ENCODE results near the gene EXOG. TPM values are rescaled to one million over a fixed set of nuclear protein-coding genes. Genes with fewer than 3 reads are reported as not detected.

EXOG gene
- total RNA-seq, 1 experiment from 2014 or later = 13.7 TPM

DNA sequence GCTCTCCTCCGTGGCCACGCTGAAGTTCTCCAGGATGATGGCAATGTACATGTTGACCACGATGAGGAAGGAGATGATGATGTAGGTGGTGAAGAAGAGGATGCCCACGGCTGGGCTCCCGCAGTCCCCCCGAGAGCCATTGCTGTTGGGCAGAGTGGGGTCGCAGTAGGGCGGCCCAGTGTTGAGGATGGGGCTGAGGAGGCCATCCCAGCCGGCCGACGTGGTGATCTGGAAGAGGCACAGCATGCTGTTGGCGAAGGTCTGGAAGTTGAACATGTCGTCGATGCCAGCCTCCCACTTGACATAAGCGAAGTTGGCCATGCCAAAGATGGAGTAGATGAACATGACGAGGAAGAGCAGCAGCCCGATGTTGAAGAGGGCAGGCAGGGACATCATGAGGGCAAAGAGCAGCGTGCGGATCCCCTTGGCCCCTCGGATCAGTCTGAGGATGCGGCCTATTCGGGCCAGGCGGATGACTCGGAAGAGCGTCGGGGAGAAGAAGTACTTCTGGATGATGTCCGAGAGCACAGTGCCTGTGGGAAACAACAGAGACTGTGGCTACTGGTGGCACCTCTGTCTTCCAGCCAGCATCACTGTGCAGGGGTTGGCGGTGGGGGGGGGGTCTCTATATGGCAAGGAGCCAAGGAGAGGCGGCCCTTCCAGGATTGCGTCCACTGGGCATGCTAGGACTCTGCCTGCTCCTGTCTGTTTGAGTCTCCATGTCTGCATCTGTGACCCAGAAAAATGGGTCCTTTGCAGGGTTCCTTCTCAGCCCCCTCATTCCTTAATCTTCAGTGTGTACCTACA lies 55.1 kb downstream of the EXOG start:
- POLR2A ChIA-PET = no interaction called here
- peaks cover 30% of the 10 kb centered on the region for H3K9me3 Mint-ChIP-seq
- H3K36me3 Mint-ChIP-seq = peaks cover 24% of the 10 kb centered on the region
- DNase-seq (ENCODE audit: low spot score) (no peak), ATAC-seq (no peak)
- no peaks in the 10 kb centered on the region for H3K27me3 Mint-ChIP-seq (ENCODE audit: low read depth)
- CTCF ChIA-PET = no interaction called here
- no peak overlapping the region for H3K4me3 Mint-ChIP-seq
- no peak overlapping the region for H3K27ac Mint-ChIP-seq
- TF ChIP-seq, protein P1, sequence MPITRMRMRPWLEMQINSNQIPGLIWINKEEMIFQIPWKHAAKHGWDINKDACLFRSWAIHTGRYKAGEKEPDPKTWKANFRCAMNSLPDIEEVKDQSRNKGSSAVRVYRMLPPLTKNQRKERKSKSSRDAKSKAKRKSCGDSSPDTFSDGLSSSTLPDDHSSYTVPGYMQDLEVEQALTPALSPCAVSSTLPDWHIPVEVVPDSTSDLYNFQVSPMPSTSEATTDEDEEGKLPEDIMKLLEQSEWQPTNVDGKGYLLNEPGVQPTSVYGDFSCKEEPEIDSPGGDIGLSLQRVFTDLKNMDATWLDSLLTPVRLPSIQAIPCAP (CRISPR knock-in tag; IDR thresholded peaks at IDR 0.05) = no peak
- no peak for TF ChIP-seq ZNF121 (CRISPR knock-in tag; IDR thresholded peaks at IDR 0.05)
- TF ChIP-seq FOXP1 (CRISPR knock-in tag; IDR thresholded peaks at IDR 0.05; ENCODE audit: borderline replicate concordance) = no peak
- no peak for TF ChIP-seq ELF4 (CRISPR knock-in tag; IDR thresholded peaks at IDR 0.05; ENCODE audit: low read depth)
- TF ChIP-seq, protein P2, sequence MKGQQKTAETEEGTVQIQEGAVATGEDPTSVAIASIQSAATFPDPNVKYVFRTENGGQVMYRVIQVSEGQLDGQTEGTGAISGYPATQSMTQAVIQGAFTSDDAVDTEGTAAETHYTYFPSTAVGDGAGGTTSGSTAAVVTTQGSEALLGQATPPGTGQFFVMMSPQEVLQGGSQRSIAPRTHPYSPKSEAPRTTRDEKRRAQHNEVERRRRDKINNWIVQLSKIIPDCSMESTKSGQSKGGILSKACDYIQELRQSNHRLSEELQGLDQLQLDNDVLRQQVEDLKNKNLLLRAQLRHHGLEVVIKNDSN (CRISPR knock-in tag; IDR thresholded peaks at IDR 0.05) = no peak
- TF ChIP-seq, protein P3, sequence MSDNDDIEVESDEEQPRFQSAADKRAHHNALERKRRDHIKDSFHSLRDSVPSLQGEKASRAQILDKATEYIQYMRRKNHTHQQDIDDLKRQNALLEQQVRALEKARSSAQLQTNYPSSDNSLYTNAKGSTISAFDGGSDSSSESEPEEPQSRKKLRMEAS (CRISPR knock-in tag; IDR thresholded peaks at IDR 0.05) = no peak
- TF ChIP-seq, protein P4, sequence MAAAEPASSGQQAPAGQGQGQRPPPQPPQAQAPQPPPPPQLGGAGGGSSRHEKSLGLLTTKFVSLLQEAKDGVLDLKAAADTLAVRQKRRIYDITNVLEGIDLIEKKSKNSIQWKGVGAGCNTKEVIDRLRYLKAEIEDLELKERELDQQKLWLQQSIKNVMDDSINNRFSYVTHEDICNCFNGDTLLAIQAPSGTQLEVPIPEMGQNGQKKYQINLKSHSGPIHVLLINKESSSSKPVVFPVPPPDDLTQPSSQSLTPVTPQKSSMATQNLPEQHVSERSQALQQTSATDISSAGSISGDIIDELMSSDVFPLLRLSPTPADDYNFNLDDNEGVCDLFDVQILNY (CRISPR knock-in tag; IDR thresholded peaks at IDR 0.05) = no peak
- no peak for TF ChIP-seq NR1H2 (CRISPR knock-in tag; IDR thresholded peaks at IDR 0.05)
- no peak for TF ChIP-seq ETV6 (CRISPR knock-in tag; IDR thresholded peaks at IDR 0.05)
- no peak for TF ChIP-seq ATF1 (CRISPR knock-in tag; IDR thresholded peaks at IDR 0.05)
- TF ChIP-seq, protein P5, sequence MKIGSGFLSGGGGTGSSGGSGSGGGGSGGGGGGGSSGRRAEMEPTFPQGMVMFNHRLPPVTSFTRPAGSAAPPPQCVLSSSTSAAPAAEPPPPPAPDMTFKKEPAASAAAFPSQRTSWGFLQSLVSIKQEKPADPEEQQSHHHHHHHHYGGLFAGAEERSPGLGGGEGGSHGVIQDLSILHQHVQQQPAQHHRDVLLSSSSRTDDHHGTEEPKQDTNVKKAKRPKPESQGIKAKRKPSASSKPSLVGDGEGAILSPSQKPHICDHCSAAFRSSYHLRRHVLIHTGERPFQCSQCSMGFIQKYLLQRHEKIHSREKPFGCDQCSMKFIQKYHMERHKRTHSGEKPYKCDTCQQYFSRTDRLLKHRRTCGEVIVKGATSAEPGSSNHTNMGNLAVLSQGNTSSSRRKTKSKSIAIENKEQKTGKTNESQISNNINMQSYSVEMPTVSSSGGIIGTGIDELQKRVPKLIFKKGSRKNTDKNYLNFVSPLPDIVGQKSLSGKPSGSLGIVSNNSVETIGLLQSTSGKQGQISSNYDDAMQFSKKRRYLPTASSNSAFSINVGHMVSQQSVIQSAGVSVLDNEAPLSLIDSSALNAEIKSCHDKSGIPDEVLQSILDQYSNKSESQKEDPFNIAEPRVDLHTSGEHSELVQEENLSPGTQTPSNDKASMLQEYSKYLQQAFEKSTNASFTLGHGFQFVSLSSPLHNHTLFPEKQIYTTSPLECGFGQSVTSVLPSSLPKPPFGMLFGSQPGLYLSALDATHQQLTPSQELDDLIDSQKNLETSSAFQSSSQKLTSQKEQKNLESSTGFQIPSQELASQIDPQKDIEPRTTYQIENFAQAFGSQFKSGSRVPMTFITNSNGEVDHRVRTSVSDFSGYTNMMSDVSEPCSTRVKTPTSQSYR (CRISPR knock-in tag; IDR thresholded peaks at IDR 0.05) = no peak
- TF ChIP-seq PRRX2 (CRISPR knock-in tag; IDR thresholded peaks at IDR 0.05) = no peak
- TF ChIP-seq, protein P6, sequence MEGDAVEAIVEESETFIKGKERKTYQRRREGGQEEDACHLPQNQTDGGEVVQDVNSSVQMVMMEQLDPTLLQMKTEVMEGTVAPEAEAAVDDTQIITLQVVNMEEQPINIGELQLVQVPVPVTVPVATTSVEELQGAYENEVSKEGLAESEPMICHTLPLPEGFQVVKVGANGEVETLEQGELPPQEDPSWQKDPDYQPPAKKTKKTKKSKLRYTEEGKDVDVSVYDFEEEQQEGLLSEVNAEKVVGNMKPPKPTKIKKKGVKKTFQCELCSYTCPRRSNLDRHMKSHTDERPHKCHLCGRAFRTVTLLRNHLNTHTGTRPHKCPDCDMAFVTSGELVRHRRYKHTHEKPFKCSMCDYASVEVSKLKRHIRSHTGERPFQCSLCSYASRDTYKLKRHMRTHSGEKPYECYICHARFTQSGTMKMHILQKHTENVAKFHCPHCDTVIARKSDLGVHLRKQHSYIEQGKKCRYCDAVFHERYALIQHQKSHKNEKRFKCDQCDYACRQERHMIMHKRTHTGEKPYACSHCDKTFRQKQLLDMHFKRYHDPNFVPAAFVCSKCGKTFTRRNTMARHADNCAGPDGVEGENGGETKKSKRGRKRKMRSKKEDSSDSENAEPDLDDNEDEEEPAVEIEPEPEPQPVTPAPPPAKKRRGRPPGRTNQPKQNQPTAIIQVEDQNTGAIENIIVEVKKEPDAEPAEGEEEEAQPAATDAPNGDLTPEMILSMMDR (IDR thresholded peaks at IDR 0.05) = no peak
- TF ChIP-seq, protein P7, sequence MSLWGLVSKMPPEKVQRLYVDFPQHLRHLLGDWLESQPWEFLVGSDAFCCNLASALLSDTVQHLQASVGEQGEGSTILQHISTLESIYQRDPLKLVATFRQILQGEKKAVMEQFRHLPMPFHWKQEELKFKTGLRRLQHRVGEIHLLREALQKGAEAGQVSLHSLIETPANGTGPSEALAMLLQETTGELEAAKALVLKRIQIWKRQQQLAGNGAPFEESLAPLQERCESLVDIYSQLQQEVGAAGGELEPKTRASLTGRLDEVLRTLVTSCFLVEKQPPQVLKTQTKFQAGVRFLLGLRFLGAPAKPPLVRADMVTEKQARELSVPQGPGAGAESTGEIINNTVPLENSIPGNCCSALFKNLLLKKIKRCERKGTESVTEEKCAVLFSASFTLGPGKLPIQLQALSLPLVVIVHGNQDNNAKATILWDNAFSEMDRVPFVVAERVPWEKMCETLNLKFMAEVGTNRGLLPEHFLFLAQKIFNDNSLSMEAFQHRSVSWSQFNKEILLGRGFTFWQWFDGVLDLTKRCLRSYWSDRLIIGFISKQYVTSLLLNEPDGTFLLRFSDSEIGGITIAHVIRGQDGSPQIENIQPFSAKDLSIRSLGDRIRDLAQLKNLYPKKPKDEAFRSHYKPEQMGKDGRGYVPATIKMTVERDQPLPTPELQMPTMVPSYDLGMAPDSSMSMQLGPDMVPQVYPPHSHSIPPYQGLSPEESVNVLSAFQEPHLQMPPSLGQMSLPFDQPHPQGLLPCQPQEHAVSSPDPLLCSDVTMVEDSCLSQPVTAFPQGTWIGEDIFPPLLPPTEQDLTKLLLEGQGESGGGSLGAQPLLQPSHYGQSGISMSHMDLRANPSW (CRISPR knock-in tag; conservative IDR thresholded peaks at IDR 0.05; ENCODE audit: low read depth) = no peak
- H3K4me1 Mint-ChIP-seq = peaks cover 7% of the 10 kb centered on the region

DNA sequence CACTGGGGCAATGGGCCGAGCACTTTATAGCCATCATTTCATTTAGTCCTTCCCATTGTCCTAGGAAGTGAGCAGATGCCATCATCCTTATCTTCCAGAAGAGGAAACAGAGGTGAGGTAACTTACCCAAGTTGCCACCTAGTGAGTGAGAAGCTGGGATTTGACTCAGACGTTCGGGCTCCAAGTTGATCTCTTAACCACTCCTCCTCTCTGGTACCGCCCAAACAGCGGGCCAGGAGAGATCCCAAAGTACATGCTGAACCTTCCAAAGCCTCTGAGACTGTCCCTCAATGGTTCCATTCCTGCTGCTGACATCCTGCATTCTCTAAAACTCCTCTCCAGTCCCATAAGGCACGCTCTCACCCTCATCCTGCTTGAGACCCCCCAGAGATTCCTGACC lies 56.2 kb downstream of the EXOG start:
- Mint-ChIP-seq H3K9me3 (peaks cover 35% of the 10 kb centered on the region), H3K27me3 (ENCODE audit: low read depth) (no peaks in the 10 kb centered on the region), H3K4me3 (no peak overlapping the region), H3K36me3 (peaks cover 24% of the 10 kb centered on the region), H3K27ac (no peak overlapping the region), H3K4me1 (peaks cover 7% of the 10 kb centered on the region)
- ChIA-PET CTCF (no interaction called here), POLR2A (no interaction called here)
- TF ChIP-seq SOX15 (CRISPR knock-in tag; IDR thresholded peaks at IDR 0.05) (no peak), ZBTB21 (CRISPR knock-in tag; IDR thresholded peaks at IDR 0.05; ENCODE audit: borderline replicate concordance) (no peak), CREM (CRISPR knock-in tag; IDR thresholded peaks at IDR 0.05) (no peak)
- TF ChIP-seq, protein P5 (CRISPR knock-in tag; IDR thresholded peaks at IDR 0.05) = no peak
- TF ChIP-seq, protein P8, sequence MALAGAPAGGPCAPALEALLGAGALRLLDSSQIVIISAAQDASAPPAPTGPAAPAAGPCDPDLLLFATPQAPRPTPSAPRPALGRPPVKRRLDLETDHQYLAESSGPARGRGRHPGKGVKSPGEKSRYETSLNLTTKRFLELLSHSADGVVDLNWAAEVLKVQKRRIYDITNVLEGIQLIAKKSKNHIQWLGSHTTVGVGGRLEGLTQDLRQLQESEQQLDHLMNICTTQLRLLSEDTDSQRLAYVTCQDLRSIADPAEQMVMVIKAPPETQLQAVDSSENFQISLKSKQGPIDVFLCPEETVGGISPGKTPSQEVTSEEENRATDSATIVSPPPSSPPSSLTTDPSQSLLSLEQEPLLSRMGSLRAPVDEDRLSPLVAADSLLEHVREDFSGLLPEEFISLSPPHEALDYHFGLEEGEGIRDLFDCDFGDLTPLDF (CRISPR knock-in tag; IDR thresholded peaks at IDR 0.05) = no peak
- DNase-seq (ENCODE audit: low spot score) (no peak), ATAC-seq (no peak)

All from WTC11 (cell line).